GM13976 (cell line): Measurements from ENCODE around the gene SUPT20H.
A peak's percentile ranks its signal among the peaks of the same experiment; 100 is the strongest.

Experiments
- DNase-seq: peaks from one replicate; pipeline ENCODE4 v3.0.0; 2012; ENCODE audit warnings: low spot score
- in situ Hi-C: fragments of 300-500 bp; cut with MboI; formaldehyde crosslinking; loops from one replicate; pipeline ENCODE4 v1.12.0; 2022; ENCODE audit warnings: low sequenced_read_pairs, mixed read lengths, inconsistent platforms; ENCODE audit not compliant: unreplicated experiment
- TF ChIP-seq, protein P1 (sequence below): IDR thresholded peaks from 2 replicates; pipeline ENCODE4 v1.5.1; 2012; ENCODE audit warnings: borderline replicate concordance, mild to moderate bottlenecking; ENCODE audit not compliant: insufficient read depth; ENCODE audit errors: extremely low read depth, missing control alignments, control extremely low read depth

Gene SUPT20H

DNA sequence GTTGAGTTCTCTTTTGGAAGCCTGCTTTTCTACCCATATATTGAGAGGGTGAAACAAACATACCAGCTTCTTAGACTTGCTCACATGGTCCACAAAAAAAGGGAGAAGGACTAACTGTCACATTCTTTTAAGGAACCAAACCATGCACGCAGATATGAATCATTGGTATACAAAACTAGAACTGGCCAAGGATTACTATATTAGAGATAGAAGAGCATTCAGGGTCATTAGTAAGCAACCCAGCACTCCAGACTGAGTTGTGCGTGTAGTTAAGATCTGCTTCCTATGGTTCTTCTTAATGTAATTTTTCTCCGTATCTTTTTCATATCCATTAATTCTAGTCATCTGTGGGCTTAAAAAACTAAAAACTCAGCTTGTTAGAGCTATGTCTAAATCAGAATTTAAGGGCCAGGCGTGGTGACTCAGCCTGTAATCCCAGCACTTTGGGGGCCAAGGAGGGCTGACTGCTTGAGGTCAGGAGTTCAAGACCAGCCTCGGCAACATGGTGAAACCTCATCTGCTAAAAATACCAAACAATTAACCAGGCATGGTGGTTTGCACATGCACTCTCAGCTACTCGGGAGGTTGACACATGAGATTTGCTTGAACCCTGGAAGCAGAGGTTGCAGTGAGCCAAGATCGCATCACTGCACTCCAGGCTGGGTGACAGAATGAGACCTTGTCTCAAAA is 80.0 kb downstream of the SUPT20H start:
- no peak for DNase-seq

DNA sequence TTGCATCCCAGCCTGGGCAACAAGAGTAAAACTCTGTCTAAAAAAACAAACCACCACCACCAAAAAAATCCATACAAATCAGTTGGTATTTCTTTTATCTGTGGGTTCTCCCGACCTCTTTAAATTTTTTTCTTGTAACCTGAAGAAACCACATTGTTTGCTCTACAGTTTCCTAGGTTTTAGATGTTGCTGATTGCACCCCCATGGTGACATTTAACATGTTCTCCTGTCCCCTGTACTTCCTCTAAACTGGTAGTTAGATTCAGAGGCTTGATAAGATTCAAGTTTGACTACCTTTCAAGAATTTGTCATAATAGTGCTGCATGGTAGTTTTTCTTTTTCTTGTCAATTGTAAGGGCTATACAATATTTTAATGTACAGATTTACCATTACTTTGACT is 84.3 kb downstream of the SUPT20H start:
- DNase-seq = no peak
- in situ Hi-C loops = no loop called here
- TF ChIP-seq, protein P1, sequence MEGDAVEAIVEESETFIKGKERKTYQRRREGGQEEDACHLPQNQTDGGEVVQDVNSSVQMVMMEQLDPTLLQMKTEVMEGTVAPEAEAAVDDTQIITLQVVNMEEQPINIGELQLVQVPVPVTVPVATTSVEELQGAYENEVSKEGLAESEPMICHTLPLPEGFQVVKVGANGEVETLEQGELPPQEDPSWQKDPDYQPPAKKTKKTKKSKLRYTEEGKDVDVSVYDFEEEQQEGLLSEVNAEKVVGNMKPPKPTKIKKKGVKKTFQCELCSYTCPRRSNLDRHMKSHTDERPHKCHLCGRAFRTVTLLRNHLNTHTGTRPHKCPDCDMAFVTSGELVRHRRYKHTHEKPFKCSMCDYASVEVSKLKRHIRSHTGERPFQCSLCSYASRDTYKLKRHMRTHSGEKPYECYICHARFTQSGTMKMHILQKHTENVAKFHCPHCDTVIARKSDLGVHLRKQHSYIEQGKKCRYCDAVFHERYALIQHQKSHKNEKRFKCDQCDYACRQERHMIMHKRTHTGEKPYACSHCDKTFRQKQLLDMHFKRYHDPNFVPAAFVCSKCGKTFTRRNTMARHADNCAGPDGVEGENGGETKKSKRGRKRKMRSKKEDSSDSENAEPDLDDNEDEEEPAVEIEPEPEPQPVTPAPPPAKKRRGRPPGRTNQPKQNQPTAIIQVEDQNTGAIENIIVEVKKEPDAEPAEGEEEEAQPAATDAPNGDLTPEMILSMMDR = no peak

More for the DNA sequence above, 80.0 kb downstream of the SUPT20H start:
- in situ Hi-C loops = loop anchor here (10.0 kb wide), 1 partner anchor 125 kb away; no protein-coding TSS in a partner anchor
- TF ChIP-seq, protein P1 = no peak

DNA sequence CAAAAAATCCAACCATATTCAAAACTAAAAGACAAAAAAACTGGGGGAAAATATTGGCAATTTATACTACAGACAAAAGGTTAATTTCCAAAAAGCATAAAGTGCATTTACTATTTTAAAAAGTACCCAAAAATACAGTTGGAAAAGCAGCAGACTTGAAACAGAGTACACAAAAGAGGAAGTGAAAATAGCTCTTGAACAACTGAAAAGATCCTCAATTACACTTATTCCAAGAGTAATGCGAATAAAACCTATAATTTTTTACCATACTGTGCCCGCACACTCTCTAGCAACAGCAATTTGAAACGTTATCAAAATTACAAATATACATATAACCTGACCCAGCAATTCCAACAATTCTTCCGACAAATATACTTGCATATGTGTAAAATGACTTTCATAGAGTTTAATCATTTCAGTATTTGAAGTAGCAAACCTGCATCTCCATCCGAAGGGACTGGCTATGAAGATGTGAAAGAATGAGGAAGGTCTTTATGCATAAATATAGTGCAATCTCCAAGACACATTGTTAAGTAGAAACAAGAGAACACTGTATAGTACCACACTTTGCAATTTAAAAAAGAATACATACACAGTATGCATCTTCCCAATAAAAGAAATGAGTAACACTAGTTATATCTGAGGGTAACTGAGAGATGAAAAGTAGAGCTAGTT is 85.7 kb downstream of the SUPT20H start:
- in situ Hi-C loops = no loop called here
- TF ChIP-seq, protein P1 = no peak
- DNase-seq = peak; percentile 40

DNA sequence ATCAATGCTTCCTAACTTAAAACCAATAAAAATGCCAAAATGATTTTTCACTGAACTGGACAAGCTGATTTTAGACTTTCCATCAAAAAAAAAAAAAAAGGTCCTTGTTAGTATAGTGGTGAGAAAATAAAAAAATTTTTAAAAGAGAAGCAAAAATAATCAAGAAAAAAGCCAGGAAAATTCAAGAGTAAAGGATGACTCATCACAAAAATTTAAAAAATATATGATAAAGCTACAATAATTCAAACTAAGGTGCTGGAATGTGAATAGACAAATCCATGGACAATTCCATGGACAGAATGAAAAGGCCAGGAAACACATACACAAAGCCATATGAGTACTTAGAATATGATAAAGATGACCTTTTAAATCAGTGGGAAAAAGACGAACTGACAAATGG is 86.5 kb downstream of the SUPT20H start:
- no peak for DNase-seq
- TF ChIP-seq, protein P1 = no peak
- in situ Hi-C loops = no loop called here

DNA sequence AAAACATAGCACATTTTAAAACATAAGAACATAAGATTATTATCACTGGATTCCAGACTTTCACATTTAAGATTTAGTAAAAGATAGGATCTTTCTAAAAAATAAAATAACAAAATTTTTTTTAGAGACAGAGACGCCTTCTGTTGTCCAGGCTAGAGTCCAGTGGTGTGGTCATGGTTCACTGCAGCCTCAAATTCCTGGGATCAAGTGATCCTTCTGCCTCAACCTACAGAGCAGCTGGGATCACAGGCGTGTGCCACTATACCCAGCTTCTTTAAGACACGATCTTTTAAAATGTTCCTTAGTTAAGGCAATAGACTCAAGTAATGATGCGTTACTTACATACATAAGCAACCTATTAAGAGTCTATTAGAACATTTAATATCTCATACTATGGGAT is 93.1 kb downstream of the SUPT20H start:
- TF ChIP-seq, protein P1 = no peak

DNA sequence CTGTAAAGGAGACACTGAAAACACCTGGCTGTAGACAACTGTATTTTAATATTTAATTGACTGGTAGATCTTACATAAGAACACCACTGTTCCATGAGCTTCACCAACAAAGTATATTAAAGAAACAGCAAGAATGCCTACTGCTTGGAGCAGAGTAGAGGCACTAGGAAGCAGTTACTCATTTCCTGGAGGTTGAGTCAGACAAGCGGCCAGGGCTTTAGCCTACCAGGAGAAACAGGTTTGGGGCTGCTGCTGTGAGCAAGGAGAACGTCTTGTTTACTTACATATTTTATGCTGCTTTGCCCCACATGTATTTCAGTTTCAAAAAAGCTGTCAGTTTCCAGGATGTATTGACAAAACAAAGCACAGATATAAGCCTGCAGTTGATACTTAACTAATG is 93.7 kb downstream of the SUPT20H start:
- DNase-seq = no peak
- TF ChIP-seq, protein P1 = no peak
- in situ Hi-C loops = no loop called here

More for the DNA sequence above, 93.1 kb downstream of the SUPT20H start:
- in situ Hi-C loops = no loop called here
- no peak for DNase-seq
